Breast epithelium (tissue), 3 donors: Measurements from ENCODE around the gene CTDSPL.

ENCODE experiments used
- CTCF ChIP-seq, 3 donors: fragments of 450-650 bp; IDR thresholded peaks; one replicate each; pipeline ENCODE4 v1.5.1; 2016 to 2017; ENCODE audit warnings: antibody characterized with exemption in 3 of 3, mild to moderate bottlenecking in 3 of 3, moderate library complexity in 3 of 3
- POLR2A ChIP-seq: fragments of 450-650 bp; IDR thresholded peaks from one replicate; pipeline ENCODE4 v1.6.1; 2016; ENCODE audit warnings: antibody characterized with exemption, mild to moderate bottlenecking, moderate library complexity
- POLR2AphosphoS5 ChIP-seq, 3 donors: sonication (generic); formaldehyde crosslinking; IDR thresholded peaks; one replicate each; pipeline ENCODE4 v1.6.1; 2017; ENCODE audit warnings: antibody characterized with exemption in 3 of 3

GRCh38 chr3:38022301-38022700, 160.6 kb downstream of the CTDSPL start:
- TF ChIP-seq CTCF (IDR thresholded peaks at IDR 0.05) (no peak), POLR2A (no peak), POLR2AphosphoS5 (IDR thresholded peaks at IDR 0.05) (no peak)
